Stimulated activated naive CD4-positive, alpha-beta T cell (primary cell): ENCODE results near the gene LPAR5.
"Not testable (repeated sequence)": the region's sequence is repeated elsewhere in the genome, so short reads cannot be mapped to it uniquely, and the experiment has no call there.

Experiments
- DNase-seq, 6 experiments: peaks; one replicate each; lab custom pipeline; 2025; lab: John Stamatoyannopoulos, UW

LPAR5 gene

GRCh38 chr12:6606331-6607131, 29.2 kb downstream of the LPAR5 start:
- DNase-seq, result peak; percentile 59 to 77 (median 69)

- DNase-seq, result peak in 5 of 6 experiments; percentile 59 to 77 (median 66)
These were observed 30.1 kb downstream of the LPAR5 start for GRCh38 chr12:6605421-6606330.

- DNase-seq, result no peak
These were observed 31.3 kb downstream of the LPAR5 start for GRCh38 chr12:6604259-6605029.

GRCh38 chr12:6603095-6603567, 32.6 kb downstream of the LPAR5 start:
- DNase-seq, result peak in 5 of 6 experiments; percentile 6 to 53 (median 43)

- no peak for DNase-seq
These were observed 33.2 kb downstream of the LPAR5 start for GRCh38 chr12:6602526-6602925.

GRCh38 chr12:6595673-6596072, 40.1 kb downstream of the LPAR5 start:
- not testable (repeated sequence) for DNase-seq

GRCh38 chr12:6592087-6592486, 43.7 kb downstream of the LPAR5 start:
- DNase-seq, result no peak

- DNase-seq, result not testable (repeated sequence)
These were observed 49.2 kb downstream of the LPAR5 start for GRCh38 chr12:6586569-6586968.

GRCh38 chr12:6584293-6584692, 51.5 kb downstream of the LPAR5 start:
- no peak for DNase-seq

GRCh38 chr12:6582959-6583358, 52.8 kb downstream of the LPAR5 start:
- DNase-seq, result no peak

GRCh38 chr12:6582196-6582595, 53.6 kb downstream of the LPAR5 start:
- no peak for DNase-seq

GRCh38 chr12:6575648-6576047, 60.1 kb downstream of the LPAR5 start:
- no peak for DNase-seq

GRCh38 chr12:6574576-6575295, 61.0 kb downstream of the LPAR5 start:
- DNase-seq, result no peak

GRCh38 chr12:6573001-6573400, 62.8 kb downstream of the LPAR5 start:
- DNase-seq, result no peak

GRCh38 chr12:6570264-6570887, 65.4 kb downstream of the LPAR5 start:
- peak in 4 of 6 experiments; percentile 4 to 16 (median 6) for DNase-seq

GRCh38 chr12:6569786-6570185, 66.0 kb downstream of the LPAR5 start:
- DNase-seq, result no peak

GRCh38 chr12:6569312-6569711, 66.4 kb downstream of the LPAR5 start:
- no peak for DNase-seq
